Spleen (tissue), 11 donors: ENCODE results near the gene FSTL4. TPM values are rescaled to one million over a fixed set of nuclear protein-coding genes. Genes with fewer than 3 reads are reported as not detected.

Experiments used
- DNase-seq: peaks from one replicate; pipeline ENCODE4 v3.0.0-alpha.2; 2020
- H3K27ac ChIP-seq, 8 donors: fragments of 200-600 bp; sonication (generic) in 7 of 8; 1 replicate in 4 of 8; 2 replicates in 4 of 8; pipeline versions ENCODE4 v1.5.0 to v1.8.0; 2016 to 2021; ENCODE audit warnings: inconsistent platforms in 4 of 8, mild to moderate bottlenecking in 4 of 8, moderate library complexity in 1 of 8
- H3K27me3 ChIP-seq, 7 donors: fragments of 200-600 bp; sonication (generic) in 6 of 7; replicated peaks in 1 of 7; 1 replicate in 4 of 7; 2 replicates in 3 of 7; pipeline versions ENCODE4 v1.5.0 to v1.8.0; 2016 to 2021; ENCODE audit warnings: inconsistent platforms in 3 of 7, mild to moderate bottlenecking in 1 of 7
- H3K36me3 ChIP-seq, 6 donors: fragments of 200-600 bp; sonication (generic) in 5 of 6; 1 replicate in 4 of 6; 2 replicates in 2 of 6; pipeline versions ENCODE4 v1.5.0 to v1.8.0; 2016 to 2021; ENCODE audit warnings: inconsistent platforms in 2 of 6
- H3K4me1 ChIP-seq, 6 donors: fragments of 200-600 bp; sonication (generic) in 5 of 6; 1 replicate in 3 of 6; 2 replicates in 3 of 6; pipeline versions ENCODE4 v1.5.0 to v1.8.0; 2016 to 2021; ENCODE audit warnings: inconsistent platforms in 3 of 6
- H3K4me3 ChIP-seq, 8 donors: fragments of 200-600 bp; sonication (generic) in 7 of 8; 1 replicate in 4 of 8; 2 replicates in 4 of 8; pipeline versions ENCODE4 v1.5.0 to v1.8.0; 2016 to 2021; ENCODE audit warnings: inconsistent platforms in 4 of 8, mild to moderate bottlenecking in 4 of 8, moderate library complexity in 2 of 8
- H3K9me3 ChIP-seq, 8 donors: fragments of 200-600 bp; sonication (generic) in 7 of 8; 1 replicate in 4 of 8; 2 replicates in 4 of 8; pipeline versions ENCODE4 v1.5.0 to v1.8.0; 2016 to 2021; ENCODE audit warnings: inconsistent platforms in 4 of 8
- CTCF ChIP-seq, 11 experiments: fragments of 200-600 bp in 7 of 11; fragments of 450-650 bp in 4 of 11; sonication (generic) in 4 of 11; IDR thresholded peaks in 8 of 11; conservative IDR thresholded peaks in 3 of 11; 1 replicate in 7 of 11; 2 replicates in 4 of 11; pipeline versions ENCODE4 v1.4.0 to v1.8.0; 2016 to 2021; ENCODE audit warnings: antibody characterized with exemption in 11 of 11, inconsistent platforms in 4 of 11, mild to moderate bottlenecking in 1 of 11
- POLR2A ChIP-seq, 3 donors: fragments of 450-650 bp; IDR thresholded peaks; one replicate each; pipeline ENCODE4 v1.5.1; 2017; ENCODE audit warnings: antibody characterized with exemption in 3 of 3, mild to moderate bottlenecking in 1 of 3
- POLR2AphosphoS5 ChIP-seq, 3 donors: sonication (generic); formaldehyde crosslinking; IDR thresholded peaks; one replicate each; pipeline ENCODE4 v1.5.1; 2017; ENCODE audit warnings: antibody characterized with exemption in 3 of 3
- WGBS, 5 donors: extraction: QIAGEN DNeasy Blood & Tissue Kit in 3 of 5; methylation state at CpG; one replicate each; pipeline versions ENCODE4 v1.1.5 to v1.1.7; 2013 to 2018; 5-methylcytosine and 5-hydroxymethylcytosine counted together
- intact Hi-C: fragments of 100-400 bp; cut with DNase I; formaldehyde crosslinking; loops from one replicate; pipeline ENCODE4 v1.15.0; 2023; ENCODE audit warnings: low total_unique reads
- polyA plus RNA-seq, 3 donors: library from polyadenylated mRNA; stranded (reverse); fragments of 200-250 nt; gene quantifications; one replicate each; pipeline ENCODE4 v1.2.1, GENCODE V29; 2013
- total RNA-seq, 7 donors: library from RNA; depleted of rRNA in 3 of 7; stranded (reverse); fragments of >200 nt in 3 of 7; fragmentation: NEBNext Ultra II Directional in 4 of 7; extraction: Animal tissue kit (Norgen Biotek cat#: 25700) in 4 of 7; gene quantifications; one replicate each; pipeline versions ENCODE4 v1.1.0 to v1.2.1, GENCODE V29; 2016 to 2021
- donor health status: healthy with polysubstance abuse.
- donor health status: DM: no; HTN: no; CAD: no; lungs with moderate emphysema.
- donor health status: DM: no; HTN: no; CAD: no.
- donor health status: Bipolar disorder and iron deficiency.
- donor health status: healthy.
- donor health status: DM: no; HTN: no; CAD: no.
- donor health status: DM: yes; HTN: yes; CAD: no.

Gene FSTL4
- total and polyA plus RNA-seq, 10 donors, result under 0.01 to 1.0 (median 0.37) TPM; not detected in 4

- no peak for DNase-seq
- Histone ChIP-seq H3K36me3 (no peaks in the 10 kb centered on the region), H3K4me1 (peaks cover 0 to 7% (median 3%) of the 10 kb centered on the region in 6 donors), H3K27ac (no peak overlapping the region), H3K27me3 (peaks cover 0 to 6% (median 0%) of the 10 kb centered on the region in 7 donors), H3K9me3 (no peaks in the 10 kb centered on the region), H3K4me3 (no peak overlapping the region)
- TF ChIP-seq CTCF (IDR thresholded peaks at IDR 0.05 in 8 of 11, conservative IDR thresholded peaks at IDR 0.05 in 3 of 11) (no peak), POLR2A (IDR thresholded peaks at IDR 0.05) (no peak), POLR2AphosphoS5 (IDR thresholded peaks at IDR 0.05) (no peak)
- WGBS, 5 donors, result 73 to 90% (median 85%) methylated on average over 4 to 5 of the region's 5 CpGs
- intact Hi-C loops, result loop anchor here (5.0 kb wide), 1 partner anchor 447 kb away; no protein-coding TSS in a partner anchor
Observed at GRCh38 chr5:133420440-133421301, 191.7 kb downstream of the FSTL4 start.

GRCh38 chr5:133415906-133416305 is 196.4 kb downstream of the FSTL4 start:
- H3K27ac ChIP-seq, result no peak overlapping the region
- no peaks in the 10 kb centered on the region for H3K4me1 ChIP-seq
- TF ChIP-seq POLR2AphosphoS5 (IDR thresholded peaks at IDR 0.05) (no peak), CTCF (IDR thresholded peaks at IDR 0.05 in 8 of 11, conservative IDR thresholded peaks at IDR 0.05 in 3 of 11) (no peak), POLR2A (IDR thresholded peaks at IDR 0.05) (no peak)
- intact Hi-C loops, result no loop called here
- WGBS, 5 donors, result 88 to 95% (median 90%) methylated on average over 5 of the region's 5 CpGs
- H3K36me3 ChIP-seq, result no peaks in the 10 kb centered on the region
- H3K4me3 ChIP-seq, result no peak overlapping the region
- no peaks in the 10 kb centered on the region for H3K9me3 ChIP-seq
- no peak for DNase-seq
- peaks cover 0 to 9% (median 0%) of the 10 kb centered on the region in 7 donors for H3K27me3 ChIP-seq

GRCh38 chr5:133415506-133415905 is 196.8 kb downstream of the FSTL4 start:
- WGBS, 5 donors, result 81 to 92% (median 89%) methylated on average over 5 of the region's 5 CpGs
- intact Hi-C loops, result no loop called here
- no peaks in the 10 kb centered on the region for H3K4me1 ChIP-seq

More at GRCh38 chr5:133415506-133415905, 196.8 kb downstream of the FSTL4 start:
- H3K27ac ChIP-seq, result no peak overlapping the region
- no peak for DNase-seq
- H3K36me3 ChIP-seq, result no peaks in the 10 kb centered on the region
- TF ChIP-seq POLR2A (IDR thresholded peaks at IDR 0.05), result no peak
- no peak for TF ChIP-seq CTCF (IDR thresholded peaks at IDR 0.05 in 8 of 11, conservative IDR thresholded peaks at IDR 0.05 in 3 of 11)
- no peak for TF ChIP-seq POLR2AphosphoS5 (IDR thresholded peaks at IDR 0.05)
- H3K4me3 ChIP-seq, result no peak overlapping the region
- no peaks in the 10 kb centered on the region for H3K9me3 ChIP-seq
- peaks cover 0 to 12% (median 0%) of the 10 kb centered on the region in 7 donors for H3K27me3 ChIP-seq
